T-cell (primary cell): Measurements from ENCODE around the gene FGGY. TPM values are rescaled to one million over a fixed set of nuclear protein-coding genes. Genes with fewer than 3 reads are reported as not detected.
A peak's percentile ranks its signal among the peaks of the same experiment; 100 is the strongest.

Experiments used
- ATAC-seq, 4 experiments: fragments of 200-7000 bp in 3 of 4; fragments of 150-1000 bp in 1 of 4; cut with Tn5 transposase; replicated peaks in 1 of 4; 1 replicate in 3 of 4; 2 replicates in 1 of 4; pipeline ENCODE4 v1.10.0; 2021; ENCODE audit warnings: moderate library complexity in 3 of 4, mild to moderate bottlenecking in 2 of 4, moderate number of reproducible peaks in 1 of 4
- CTCF ChIA-PET, 2 donors: fragments of 300-600 bp; sonication (Branson Sonifier 250); formaldehyde crosslinking; loops; one replicate each; lab custom pipeline; 2022; ENCODE audit warnings: antibody characterized with exemption in 2 of 2; lab: Charles Lee
- POLR2A ChIA-PET, 2 donors: fragments of 300-600 bp; sonication (Branson Sonifier 250); formaldehyde crosslinking; loops; one replicate each; lab custom pipeline; 2022; ENCODE audit warnings: antibody characterized with exemption in 2 of 2; lab: Charles Lee
- DNase-seq, 35 experiments: peaks; one replicate each; pipeline versions ENCODE4 v3.0.0 to v3.0.0-alpha.2; 2013 to 2023
- H3K27ac ChIP-seq: one replicate; pipeline ENCODE4 v1.5.1; 2013; ENCODE audit warnings: low read length
- H3K27me3 ChIP-seq, 2 experiments: replicated peaks in 1 of 2; 1 replicate in 1 of 2; 2 replicates in 1 of 2; pipeline versions ENCODE4 v1.6.1 to v1.7.0; 2013; ENCODE audit warnings: low read length in 1 of 2, mixed read lengths in 1 of 2; ENCODE audit not compliant: control insufficient read depth in 2 of 2, insufficient read depth in 2 of 2; ENCODE audit errors: extremely low read depth in 1 of 2
- H3K36me3 ChIP-seq, 2 donors: 1 replicate in 1 of 2; 2 replicates in 1 of 2; pipeline versions ENCODE4 v1.6.1 to v1.7.0; 2013; ENCODE audit warnings: low read length in 1 of 2; ENCODE audit not compliant: control insufficient read depth in 2 of 2, insufficient read depth in 1 of 2; ENCODE audit errors: extremely low read depth in 1 of 2
- H3K4me1 ChIP-seq, 2 experiments: 1 replicate in 1 of 2; 2 replicates in 1 of 2; pipeline versions ENCODE4 v1.6.1 to v1.7.0; 2013; ENCODE audit warnings: low read length in 2 of 2, mixed read lengths in 1 of 2; ENCODE audit not compliant: insufficient read depth in 2 of 2, control insufficient read depth in 1 of 2; ENCODE audit errors: extremely low read depth in 1 of 2
- H3K4me3 ChIP-seq, 2 donors: 1 replicate in 1 of 2; 2 replicates in 1 of 2; pipeline versions ENCODE4 v1.5.1 to v1.7.0; 2013; ENCODE audit warnings: mild to moderate bottlenecking in 2 of 2, low read length in 1 of 2, moderate library complexity in 1 of 2; ENCODE audit not compliant: control insufficient read depth in 1 of 2; ENCODE audit errors: extremely low read depth in 1 of 2
- H3K9me3 ChIP-seq: 2 replicates; pipeline ENCODE4 v1.7.0; 2013
- H3K27ac Mint-ChIP-seq, 2 donors: one replicate each; pipeline ENCODE4 v1.8.0; 2020 to 2021; ENCODE audit warnings: mild to moderate bottlenecking in 2 of 2, mixed read lengths in 2 of 2
- H3K27me3 Mint-ChIP-seq, 2 donors: one replicate each; pipeline ENCODE4 v1.8.0; 2021 to 2022; ENCODE audit warnings: mixed read lengths in 2 of 2
- H3K36me3 Mint-ChIP-seq: one replicate; pipeline ENCODE4 v1.8.0; 2021; ENCODE audit warnings: mixed read lengths
- H3K4me1 Mint-ChIP-seq, 3 donors: one replicate each; pipeline ENCODE4 v1.8.0; 2020 to 2022; ENCODE audit warnings: mixed read lengths in 3 of 3, mild to moderate bottlenecking in 1 of 3
- H3K4me3 Mint-ChIP-seq, 3 donors: one replicate each; pipeline ENCODE4 v1.8.0; 2020 to 2022; ENCODE audit warnings: mild to moderate bottlenecking in 3 of 3, mixed read lengths in 3 of 3, moderate library complexity in 3 of 3
- H3K9me3 Mint-ChIP-seq, 3 donors: one replicate each; pipeline ENCODE4 v1.8.0; 2020 to 2022; ENCODE audit warnings: mixed read lengths in 3 of 3
- WGBS: methylation state at CpG from one replicate; pipeline ENCODE4 v1.1.5; 2013; ENCODE audit warnings: missing lambda C conversion rate; ENCODE audit not compliant: insufficient coverage; 5-methylcytosine and 5-hydroxymethylcytosine counted together
- total RNA-seq, 35 experiments: library from RNA in 6 of 35; stranded (reverse) in 6 of 35; fragments of 120-200 nt in 1 of 35; gene quantifications; one replicate each; pipeline versions ENCODE4 v1.2.1 to v1.2.4 and lab custom pipeline; 2013 to 2026

Gene FGGY
- total RNA-seq, 5 donors from 2014 or later (not counting 1 experiment from before 2014, with no cell fraction given), result 7.8 to 21.7 (median 12.6) TPM

DNA sequence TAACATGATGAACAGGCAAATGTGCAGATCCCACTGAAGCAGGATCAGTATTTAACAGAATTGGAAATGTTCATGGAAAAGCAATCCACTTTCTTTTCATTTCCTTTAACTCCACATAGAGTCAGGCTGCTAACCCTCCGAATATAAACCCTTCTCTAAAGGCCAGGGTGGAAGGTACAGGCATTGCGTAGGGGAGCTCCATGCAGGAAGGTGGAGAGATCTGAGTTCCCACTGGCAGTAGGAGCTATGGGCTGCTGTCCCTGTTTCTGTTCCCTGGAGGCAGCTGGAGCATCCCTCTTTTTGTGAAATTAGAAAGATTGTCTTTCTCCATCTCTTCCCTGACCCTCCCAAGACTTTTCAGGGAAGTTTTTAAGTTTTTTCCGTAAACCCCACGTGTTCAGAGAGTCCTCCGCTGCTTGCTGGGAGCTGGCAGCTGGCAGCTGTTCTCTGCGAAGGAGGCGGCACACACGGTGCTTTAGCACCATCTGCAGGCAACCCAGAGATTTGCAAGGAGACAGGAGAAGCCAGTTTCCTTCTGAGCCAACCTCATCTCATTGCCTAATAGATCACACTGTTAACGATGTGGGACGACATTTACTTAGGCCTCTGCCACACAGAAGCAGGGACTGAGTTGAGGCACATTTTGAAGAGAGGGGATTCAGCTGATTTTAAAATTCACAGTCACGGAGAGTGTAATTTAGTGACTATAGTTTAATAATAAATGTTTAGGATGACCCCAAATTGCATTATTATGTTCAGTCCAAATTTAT is 462.4 kb downstream of the FGGY start:
- Histone ChIP-seq H3K36me3 (no peaks in the 10 kb centered on the region), H3K4me3 (no peak overlapping the region), H3K4me1 (peaks cover 0 to 6% of the 10 kb centered on the region in 2 experiments), H3K27ac (no peak overlapping the region), H3K27me3 (peaks cover 0 to 4% of the 10 kb centered on the region in 2 experiments), H3K9me3 (no peaks in the 10 kb centered on the region)
- Mint-ChIP-seq H3K9me3 (no peaks in the 10 kb centered on the region), H3K27ac (no peak overlapping the region), H3K36me3 (no peaks in the 10 kb centered on the region), H3K4me3 (no peak overlapping the region), H3K27me3 (no peaks in the 10 kb centered on the region), H3K4me1 (peaks cover 4 to 6% (median 4%) of the 10 kb centered on the region in 3 donors)
- POLR2A ChIA-PET, result interaction anchor here (0.6 to 0.8 kb wide), 2 partner anchors 181 to 943 kb away, joined by 3 read pairs; no protein-coding TSS in a partner anchor
- 11% methylated on average over 7 of the region's 11 CpGs for WGBS
- DNase-seq (peak; percentile 40 to 79 (median 60)), ATAC-seq (peak; percentile 76 to 88 (median 79))
- CTCF ChIA-PET, result interaction anchor here (0.6 to 2.1 kb wide), 20 partner anchors 9 to 1244 kb away, joined by 3 to 13 read pairs (median 3); partner anchors contain the start of genes MYSM1 (in 1 of the 2) and OMA1 (in 1 of the 2)

DNA sequence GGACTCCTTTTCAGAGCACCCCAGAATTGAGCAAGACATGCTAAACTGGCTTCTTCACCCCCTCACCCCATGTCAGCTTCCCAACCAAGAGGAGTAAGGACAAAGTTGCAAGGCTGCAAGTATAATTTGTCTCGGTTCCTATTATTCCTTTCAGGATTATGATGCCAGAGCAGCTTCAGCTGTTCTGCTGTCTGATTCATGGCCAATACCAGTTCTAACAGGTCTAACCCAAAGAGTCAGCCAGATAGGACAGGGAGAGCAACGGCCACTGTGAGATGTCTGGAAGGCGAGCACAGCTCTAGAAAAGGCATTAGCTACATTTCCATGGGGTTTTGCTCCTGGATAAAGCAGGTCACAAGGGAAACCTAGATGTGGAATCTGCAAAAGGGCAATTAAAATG is 464.5 kb downstream of the FGGY start:
- WGBS, result 94% methylated on average over 3 of the region's 3 CpGs
- Mint-ChIP-seq H3K36me3 (no peaks in the 10 kb centered on the region), H3K9me3 (no peaks in the 10 kb centered on the region), H3K27me3 (no peaks in the 10 kb centered on the region), H3K4me1 (peaks cover 4 to 6% (median 4%) of the 10 kb centered on the region in 3 donors), H3K4me3 (no peak overlapping the region), H3K27ac (no peak overlapping the region)
- Histone ChIP-seq H3K4me3 (no peak overlapping the region), H3K9me3 (no peaks in the 10 kb centered on the region), H3K27ac (no peak overlapping the region), H3K4me1 (peaks cover 0 to 6% of the 10 kb centered on the region in 2 experiments), H3K27me3 (peaks cover 0 to 4% of the 10 kb centered on the region in 2 experiments), H3K36me3 (no peaks in the 10 kb centered on the region)
- ChIA-PET POLR2A (no interaction called here), CTCF (interaction anchor here (0.5 to 1.7 kb wide), 9 partner anchors 8 to 1246 kb away, joined by 3 to 6 read pairs (median 4); no protein-coding TSS in a partner anchor)
- ATAC-seq (no peak), DNase-seq (no peak)

DNA sequence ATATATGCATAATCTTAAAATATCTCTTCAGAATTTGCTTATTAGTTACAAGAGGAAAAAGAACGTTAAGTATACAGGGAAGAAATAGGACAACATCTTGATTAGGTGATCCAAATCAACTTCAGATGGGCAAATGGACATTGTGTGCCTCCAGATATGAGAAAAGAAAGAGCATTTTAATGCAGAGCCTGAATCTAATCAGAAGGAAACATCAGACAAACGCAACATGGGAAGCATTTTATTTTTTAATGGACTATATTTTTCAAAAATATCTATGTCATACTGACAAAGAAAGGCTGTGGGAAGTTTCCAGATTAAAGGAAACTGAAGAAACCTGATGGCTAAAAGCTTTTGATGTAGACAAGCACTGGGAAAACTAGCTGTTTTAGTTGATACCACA is 466.5 kb downstream of the FGGY start:
- WGBS, result 57% methylated on average over 1 of the region's 2 CpGs
- ChIA-PET POLR2A (no interaction called here), CTCF (no interaction called here)
- Histone ChIP-seq H3K36me3 (no peaks in the 10 kb centered on the region), H3K4me3 (no peak overlapping the region), H3K27ac (no peak overlapping the region), H3K4me1 (peaks cover 0 to 6% of the 10 kb centered on the region in 2 experiments), H3K9me3 (no peaks in the 10 kb centered on the region), H3K27me3 (peaks cover 0 to 4% of the 10 kb centered on the region in 2 experiments)
- Mint-ChIP-seq H3K36me3 (no peaks in the 10 kb centered on the region), H3K9me3 (no peaks in the 10 kb centered on the region), H3K4me3 (no peak overlapping the region), H3K27me3 (no peaks in the 10 kb centered on the region), H3K27ac (no peak overlapping the region), H3K4me1 (peaks cover 4 to 6% (median 4%) of the 10 kb centered on the region in 3 donors)
- ATAC-seq (no peak), DNase-seq (no peak)

DNA sequence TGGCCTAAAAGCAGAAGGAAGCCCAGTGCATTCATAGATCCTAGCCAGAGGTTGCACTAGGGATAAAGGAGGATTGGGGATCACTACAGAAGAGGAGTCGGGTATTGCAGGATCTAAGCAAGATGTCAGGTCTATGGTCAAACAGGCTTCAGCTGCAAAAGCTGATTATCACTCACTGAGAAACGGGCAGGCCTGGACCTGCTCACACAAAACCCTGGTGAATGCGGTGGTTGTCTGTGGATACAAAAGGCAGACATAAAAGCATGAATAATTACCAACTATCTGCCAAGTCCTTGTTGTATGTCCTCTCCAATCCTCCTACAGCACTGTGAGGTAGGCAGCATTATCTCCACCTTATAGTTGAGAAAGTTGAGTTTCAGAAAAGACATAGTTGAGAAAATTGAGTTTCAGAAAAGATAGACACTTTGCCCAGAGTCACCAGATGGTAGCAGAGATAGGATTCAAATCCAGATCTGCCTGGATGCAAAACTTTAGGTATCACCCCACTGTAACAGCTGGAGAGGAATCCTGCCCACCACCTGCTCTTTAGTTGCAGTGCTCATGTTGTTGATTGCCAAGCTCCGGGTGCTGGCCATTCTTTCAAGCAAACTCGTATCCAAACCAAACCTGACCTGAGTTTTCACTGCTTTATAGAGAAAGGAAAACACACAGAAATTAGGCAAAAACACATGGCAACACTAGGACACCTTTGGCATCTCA is 468.3 kb downstream of the FGGY start:
- Histone ChIP-seq H3K36me3 (no peaks in the 10 kb centered on the region), H3K27ac (no peak overlapping the region), H3K9me3 (no peaks in the 10 kb centered on the region), H3K27me3 (no peaks in the 10 kb centered on the region), H3K4me3 (no peak overlapping the region), H3K4me1 (no peaks in the 10 kb centered on the region)
- H3K4me3 Mint-ChIP-seq, result no peak overlapping the region
- H3K36me3 Mint-ChIP-seq, result no peaks in the 10 kb centered on the region
- H3K27ac Mint-ChIP-seq, result no peak overlapping the region
- ChIA-PET CTCF (no interaction called here), POLR2A (no interaction called here)
- 93% methylated on average over 4 of the region's 5 CpGs for WGBS
- no peak for ATAC-seq
- no peaks in the 10 kb centered on the region for H3K27me3 Mint-ChIP-seq
- no peaks in the 10 kb centered on the region for H3K4me1 Mint-ChIP-seq
- no peak for DNase-seq
- H3K9me3 Mint-ChIP-seq, result no peaks in the 10 kb centered on the region

DNA sequence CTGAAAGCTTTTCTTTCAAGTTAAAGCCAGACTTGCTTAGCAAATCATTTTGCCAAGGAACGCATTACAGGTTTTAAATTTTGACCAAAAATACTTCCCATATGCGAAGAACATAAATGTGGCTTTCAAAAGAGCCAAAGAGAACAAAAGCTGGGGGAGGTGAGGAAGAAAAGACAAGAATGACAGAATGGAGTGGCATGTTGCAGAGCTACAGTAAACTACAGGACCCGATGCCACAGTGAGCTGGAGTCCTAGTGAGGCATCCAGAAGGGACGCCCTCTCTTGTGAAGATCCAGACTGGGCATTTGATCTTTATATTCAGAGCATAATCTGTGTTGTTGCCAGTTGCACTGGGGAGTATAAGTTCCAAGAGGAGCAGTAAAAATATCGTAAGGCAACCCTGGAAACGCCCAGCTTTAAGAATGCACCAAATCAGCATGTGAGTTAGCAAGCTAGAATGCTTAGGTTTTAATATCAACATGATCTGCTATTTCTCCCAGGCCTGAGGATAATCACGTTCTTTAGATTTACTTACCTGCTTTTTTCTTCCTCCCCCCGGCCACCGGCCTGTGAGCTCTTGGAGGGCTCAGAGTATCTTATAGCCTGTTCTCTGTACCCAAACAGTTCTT is 469.4 kb downstream of the FGGY start:
- Histone ChIP-seq H3K36me3 (no peaks in the 10 kb centered on the region), H3K4me3 (no peak overlapping the region), H3K4me1 (no peaks in the 10 kb centered on the region), H3K27ac (no peak overlapping the region), H3K9me3 (no peaks in the 10 kb centered on the region), H3K27me3 (no peaks in the 10 kb centered on the region)
- Mint-ChIP-seq H3K4me1 (no peaks in the 10 kb centered on the region), H3K27me3 (no peaks in the 10 kb centered on the region), H3K27ac (no peak overlapping the region), H3K9me3 (no peaks in the 10 kb centered on the region), H3K36me3 (no peaks in the 10 kb centered on the region), H3K4me3 (no peak overlapping the region)
- DNase-seq (no peak), ATAC-seq (no peak)
- 91% methylated on average over 2 of the region's 9 CpGs for WGBS
- ChIA-PET POLR2A (no interaction called here), CTCF (interaction anchor here in 1 of 2 donors (0.5 to 1.3 kb wide), 2 partner anchors 10 to 154 kb away, joined by 3 read pairs; no protein-coding TSS in a partner anchor)

DNA sequence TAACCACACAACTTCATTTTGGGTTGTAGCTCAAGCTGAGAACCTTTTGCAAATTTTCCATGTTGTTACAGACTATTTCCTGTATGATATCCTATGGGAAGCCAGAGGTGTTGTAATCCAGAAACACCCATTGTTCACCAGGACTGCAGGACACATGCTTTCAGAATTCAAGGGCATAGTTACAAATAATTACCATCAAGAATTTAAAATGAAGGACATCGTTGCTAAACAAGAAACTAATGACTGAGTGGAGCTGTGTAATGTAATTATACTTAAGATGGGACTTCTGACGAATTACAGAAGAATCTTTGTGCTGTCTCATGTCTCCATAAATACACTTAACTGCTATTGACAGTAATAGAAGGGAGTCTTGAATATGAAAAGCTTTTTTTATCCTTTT is 470.2 kb downstream of the FGGY start:
- POLR2A ChIA-PET, result no interaction called here
- H3K4me3 ChIP-seq, result no peak overlapping the region
- H3K36me3 Mint-ChIP-seq, result no peaks in the 10 kb centered on the region
- DNase-seq (no peak), ATAC-seq (no peak)
- no peaks in the 10 kb centered on the region for H3K27me3 Mint-ChIP-seq
- H3K4me1 ChIP-seq, result no peaks in the 10 kb centered on the region
- H3K27me3 ChIP-seq, result no peaks in the 10 kb centered on the region
- H3K4me1 Mint-ChIP-seq, result no peaks in the 10 kb centered on the region
- CTCF ChIA-PET, result interaction anchor here in 1 of 2 donors (1.3 kb wide), 1 partner anchor 11 kb away, joined by 3 read pairs; no protein-coding TSS in a partner anchor
- no peaks in the 10 kb centered on the region for H3K9me3 Mint-ChIP-seq
- H3K27ac Mint-ChIP-seq, result no peak overlapping the region
- no CpG with 5 or more reads among the region's 2 CpGs for WGBS
- H3K27ac ChIP-seq, result no peak overlapping the region
- no peak overlapping the region for H3K4me3 Mint-ChIP-seq
- H3K9me3 ChIP-seq, result no peaks in the 10 kb centered on the region
- no peaks in the 10 kb centered on the region for H3K36me3 ChIP-seq
